ENCODE results near the gene NOP9.

GRCh38 chr14:24281636-24282035 is 18.0 kb upstream of the NOP9 start:
- no peak for TF ChIP-seq CEBPB (IDR thresholded peaks at IDR 0.05; ENCODE audit: low read depth)
- TF ChIP-seq POLR2A (IDR thresholded peaks at IDR 0.05; ENCODE audit: borderline replicate concordance, extremely low read depth, insufficient read depth, insufficient read length): no peak
- TF ChIP-seq CTCF (IDR thresholded peaks at IDR 0.05 in 2 of 3, conservative IDR thresholded peaks at IDR 0.05 in 1 of 3; ENCODE audit: borderline replicate concordance in 1 of 3, insufficient read depth in 1 of 3, low read depth in 2 of 3, low read length in 2 of 3): no peak
- no peak for TF ChIP-seq REST (IDR thresholded peaks at IDR 0.05; ENCODE audit: low read depth)
- no peak for TF ChIP-seq ATF3 (IDR thresholded peaks at IDR 0.05)
- TF ChIP-seq SP1 (IDR thresholded peaks at IDR 0.05; ENCODE audit: low read depth): no peak
